ENCODE measurements around the gene PRLH. TPM values are rescaled to one million over a fixed set of nuclear protein-coding genes. Genes with fewer than 3 reads are reported as not detected.
A peak's percentile ranks its signal among the peaks of the same experiment; 100 is the strongest.

Gene PRLH
- total RNA-seq, 5 donors from 2014 or later (not counting 1 experiment from before 2014, with no cell fraction given), result not detected

GRCh38 chr2:237525559-237526157, 40.7 kb upstream of the PRLH start:
- H3K4me3 Mint-ChIP-seq, result no peak overlapping the region
- H3K9me3 Mint-ChIP-seq, result no peaks in the 10 kb centered on the region
- no peaks in the 10 kb centered on the region for H3K4me1 ChIP-seq (ENCODE audit: control insufficient read depth in 1 of 2, extremely low read depth in 1 of 2, insufficient read depth in 2 of 2, low read length in 2 of 2)
- no peaks in the 10 kb centered on the region for H3K27me3 Mint-ChIP-seq
- H3K27ac Mint-ChIP-seq, result no peak overlapping the region
- H3K27me3 ChIP-seq (replicated peaks in 1 of 2; ENCODE audit: control insufficient read depth in 2 of 2, extremely low read depth in 1 of 2, insufficient read depth in 2 of 2, low read length in 1 of 2), result peaks cover 0 to 5% of the 10 kb centered on the region in 2 experiments
- CTCF ChIA-PET, result no interaction called here
- no peaks in the 10 kb centered on the region for H3K4me1 Mint-ChIP-seq
- H3K27ac ChIP-seq (ENCODE audit: low read length), result no peak overlapping the region
- DNase-seq (no peak), ATAC-seq (replicated peaks in 1 of 4) (no peak)
- POLR2A ChIA-PET, result no interaction called here
- WGBS (ENCODE audit: insufficient coverage), result 90% methylated on average over 17 of the region's 17 CpGs
- H3K9me3 ChIP-seq, result no peaks in the 10 kb centered on the region
- H3K4me3 ChIP-seq (ENCODE audit: control insufficient read depth in 1 of 2, extremely low read depth in 1 of 2, low read length in 1 of 2), result no peak overlapping the region
- no peaks in the 10 kb centered on the region for H3K36me3 ChIP-seq (ENCODE audit: control insufficient read depth in 2 of 2, extremely low read depth in 1 of 2, insufficient read depth in 1 of 2, low read length in 1 of 2)
- H3K36me3 Mint-ChIP-seq, result no peaks in the 10 kb centered on the region

DNA sequence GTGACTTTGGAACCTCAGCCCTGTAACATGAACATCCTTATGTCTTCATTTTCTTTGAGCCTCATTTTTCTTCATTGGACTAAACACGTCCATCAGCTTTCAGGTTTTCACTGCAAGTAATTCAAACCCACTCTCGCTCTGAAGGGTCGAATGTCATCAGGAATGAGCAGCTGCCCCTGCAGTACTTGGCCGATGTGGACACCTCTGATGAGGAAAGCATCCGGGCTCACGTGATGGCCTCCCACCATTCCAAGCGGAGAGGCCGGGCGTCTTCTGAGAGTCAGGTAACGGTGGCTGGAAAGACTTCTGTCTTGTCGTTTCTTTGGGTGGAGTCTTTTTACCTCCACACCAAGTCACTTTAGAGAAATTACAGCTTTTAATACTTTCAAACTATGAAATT, 39.1 kb upstream of the PRLH start:
- H3K4me1 ChIP-seq (ENCODE audit: control insufficient read depth in 1 of 2, extremely low read depth in 1 of 2, insufficient read depth in 2 of 2, low read length in 2 of 2), result no peaks in the 10 kb centered on the region
- no peaks in the 10 kb centered on the region for H3K36me3 Mint-ChIP-seq
- peaks cover 0 to 5% of the 10 kb centered on the region in 2 experiments for H3K27me3 ChIP-seq (replicated peaks in 1 of 2; ENCODE audit: control insufficient read depth in 2 of 2, extremely low read depth in 1 of 2, insufficient read depth in 2 of 2, low read length in 1 of 2)
- ChIA-PET CTCF (no interaction called here), POLR2A (no interaction called here)
- DNase-seq (no peak), ATAC-seq (replicated peaks in 1 of 4) (no peak)
- H3K27ac ChIP-seq (ENCODE audit: low read length), result no peak overlapping the region
- no peaks in the 10 kb centered on the region for H3K4me1 Mint-ChIP-seq
- no peaks in the 10 kb centered on the region for H3K9me3 ChIP-seq
- H3K4me3 ChIP-seq (ENCODE audit: control insufficient read depth in 1 of 2, extremely low read depth in 1 of 2, low read length in 1 of 2), result no peak overlapping the region
- no peaks in the 10 kb centered on the region for H3K27me3 Mint-ChIP-seq
- H3K4me3 Mint-ChIP-seq, result no peak overlapping the region
- WGBS (ENCODE audit: insufficient coverage), result 89% methylated on average over 8 of the region's 11 CpGs
- no peaks in the 10 kb centered on the region for H3K9me3 Mint-ChIP-seq
- no peaks in the 10 kb centered on the region for H3K36me3 ChIP-seq (ENCODE audit: control insufficient read depth in 2 of 2, extremely low read depth in 1 of 2, insufficient read depth in 1 of 2, low read length in 1 of 2)
- H3K27ac Mint-ChIP-seq, result no peak overlapping the region

GRCh38 chr2:237527766-237528165, 38.6 kb upstream of the PRLH start:
- Histone ChIP-seq H3K27ac (ENCODE audit: low read length) (no peak overlapping the region), H3K9me3 (no peaks in the 10 kb centered on the region), H3K4me3 (ENCODE audit: control insufficient read depth in 1 of 2, extremely low read depth in 1 of 2, low read length in 1 of 2) (no peak overlapping the region), H3K36me3 (ENCODE audit: control insufficient read depth in 2 of 2, extremely low read depth in 1 of 2, insufficient read depth in 1 of 2, low read length in 1 of 2) (no peaks in the 10 kb centered on the region), H3K4me1 (ENCODE audit: control insufficient read depth in 1 of 2, extremely low read depth in 1 of 2, insufficient read depth in 2 of 2, low read length in 2 of 2) (no peaks in the 10 kb centered on the region), H3K27me3 (replicated peaks in 1 of 2; ENCODE audit: control insufficient read depth in 2 of 2, extremely low read depth in 1 of 2, insufficient read depth in 2 of 2, low read length in 1 of 2) (peaks cover 0 to 5% of the 10 kb centered on the region in 2 experiments)
- no peak overlapping the region for H3K4me3 Mint-ChIP-seq
- ChIA-PET POLR2A (no interaction called here), CTCF (no interaction called here)
- H3K27ac Mint-ChIP-seq, result no peak overlapping the region
- H3K9me3 Mint-ChIP-seq, result no peaks in the 10 kb centered on the region
- ATAC-seq (replicated peaks in 1 of 4) (no peak), DNase-seq (no peak)
- H3K27me3 Mint-ChIP-seq, result no peaks in the 10 kb centered on the region
- H3K4me1 Mint-ChIP-seq, result no peaks in the 10 kb centered on the region
- WGBS (ENCODE audit: insufficient coverage), result 100% methylated on average over 2 of the region's 5 CpGs
- H3K36me3 Mint-ChIP-seq, result no peaks in the 10 kb centered on the region

DNA sequence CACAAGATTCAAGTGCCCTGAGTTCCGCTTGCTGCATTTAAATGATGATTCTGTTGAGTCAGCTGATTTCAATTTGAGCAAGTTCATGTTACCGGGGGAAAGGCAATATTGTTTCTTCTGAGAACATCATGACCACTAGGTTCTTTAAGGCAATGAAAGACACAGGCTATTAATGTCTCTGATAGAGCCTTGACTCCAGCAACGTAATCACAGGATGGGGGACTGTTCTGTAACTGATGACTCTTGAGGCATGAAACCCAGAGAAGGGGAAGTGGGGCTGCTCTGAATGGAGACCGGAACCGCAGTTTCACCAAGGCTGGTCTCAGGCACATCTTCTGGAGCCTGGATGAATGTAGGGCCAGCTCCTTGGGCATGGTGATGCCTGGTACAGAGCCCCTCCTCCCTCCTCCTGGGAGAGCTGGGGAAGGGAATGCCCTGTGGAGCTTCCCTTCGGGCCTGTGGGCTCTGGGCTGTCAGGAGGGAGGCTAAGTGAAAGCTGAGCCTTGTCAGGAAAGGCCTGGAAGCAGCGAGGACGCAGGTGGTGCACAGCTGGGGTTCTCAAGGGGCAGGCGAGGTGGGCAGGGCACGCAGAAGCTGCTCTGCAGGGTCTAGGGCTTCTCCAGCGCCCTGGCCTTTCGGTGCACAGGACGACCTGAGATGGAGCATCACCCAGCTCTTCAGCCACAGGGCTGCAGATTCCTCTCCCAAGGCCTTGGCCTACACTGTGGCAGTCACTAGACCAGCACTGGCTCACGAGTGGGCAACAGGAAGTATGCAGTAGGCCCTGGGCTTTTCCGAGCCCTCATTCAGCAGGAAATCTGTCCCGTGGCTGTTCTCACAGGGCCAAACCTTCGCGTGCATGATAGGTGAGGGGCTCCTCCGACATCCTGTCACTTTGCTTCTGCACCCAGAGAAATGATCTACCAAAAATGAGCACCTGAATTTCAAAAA, 36.6 kb upstream of the PRLH start:
- H3K27me3 Mint-ChIP-seq, result no peaks in the 10 kb centered on the region
- Histone ChIP-seq H3K4me1 (ENCODE audit: control insufficient read depth in 1 of 2, extremely low read depth in 1 of 2, insufficient read depth in 2 of 2, low read length in 2 of 2) (no peaks in the 10 kb centered on the region), H3K27ac (ENCODE audit: low read length) (no peak overlapping the region), H3K27me3 (replicated peaks in 1 of 2; ENCODE audit: control insufficient read depth in 2 of 2, extremely low read depth in 1 of 2, insufficient read depth in 2 of 2, low read length in 1 of 2) (peaks cover 0 to 5% of the 10 kb centered on the region in 2 experiments), H3K9me3 (no peaks in the 10 kb centered on the region), H3K36me3 (ENCODE audit: control insufficient read depth in 2 of 2, extremely low read depth in 1 of 2, insufficient read depth in 1 of 2, low read length in 1 of 2) (no peaks in the 10 kb centered on the region), H3K4me3 (ENCODE audit: control insufficient read depth in 1 of 2, extremely low read depth in 1 of 2, low read length in 1 of 2) (no peak overlapping the region)
- peak overlapping the region in 1 of 2 donors; percentile 39 for H3K27ac Mint-ChIP-seq
- ChIA-PET CTCF (no interaction called here), POLR2A (no interaction called here)
- WGBS (ENCODE audit: insufficient coverage), result 87% methylated on average over 16 of the region's 19 CpGs
- no peak for DNase-seq
- no peaks in the 10 kb centered on the region for H3K4me1 Mint-ChIP-seq
- no peak overlapping the region for H3K4me3 Mint-ChIP-seq
- no peaks in the 10 kb centered on the region for H3K36me3 Mint-ChIP-seq
- no peak for ATAC-seq (replicated peaks in 1 of 4)
- no peaks in the 10 kb centered on the region for H3K9me3 Mint-ChIP-seq

GRCh38 chr2:237530472-237531433, 35.6 kb upstream of the PRLH start:
- Mint-ChIP-seq H3K4me1 (no peaks in the 10 kb centered on the region), H3K36me3 (no peaks in the 10 kb centered on the region), H3K27me3 (no peaks in the 10 kb centered on the region), H3K27ac (peak overlapping the region in 1 of 2 donors; percentile 39), H3K4me3 (no peak overlapping the region), H3K9me3 (no peaks in the 10 kb centered on the region)
- ATAC-seq (replicated peaks in 1 of 4) (no peak), DNase-seq (no peak)
- H3K4me1 ChIP-seq (ENCODE audit: control insufficient read depth in 1 of 2, extremely low read depth in 1 of 2, insufficient read depth in 2 of 2, low read length in 2 of 2), result no peaks in the 10 kb centered on the region
- H3K27ac ChIP-seq (ENCODE audit: low read length), result no peak overlapping the region
- no peaks in the 10 kb centered on the region for H3K9me3 ChIP-seq
- CTCF ChIA-PET, result no interaction called here
- 90% methylated on average over 10 of the region's 12 CpGs for WGBS (ENCODE audit: insufficient coverage)
- peaks cover 0 to 2% of the 10 kb centered on the region in 2 experiments for H3K27me3 ChIP-seq (replicated peaks in 1 of 2; ENCODE audit: control insufficient read depth in 2 of 2, extremely low read depth in 1 of 2, insufficient read depth in 2 of 2, low read length in 1 of 2)
- POLR2A ChIA-PET, result no interaction called here
- H3K4me3 ChIP-seq (ENCODE audit: control insufficient read depth in 1 of 2, extremely low read depth in 1 of 2, low read length in 1 of 2), result no peak overlapping the region
- H3K36me3 ChIP-seq (ENCODE audit: control insufficient read depth in 2 of 2, extremely low read depth in 1 of 2, insufficient read depth in 1 of 2, low read length in 1 of 2), result no peaks in the 10 kb centered on the region

DNA sequence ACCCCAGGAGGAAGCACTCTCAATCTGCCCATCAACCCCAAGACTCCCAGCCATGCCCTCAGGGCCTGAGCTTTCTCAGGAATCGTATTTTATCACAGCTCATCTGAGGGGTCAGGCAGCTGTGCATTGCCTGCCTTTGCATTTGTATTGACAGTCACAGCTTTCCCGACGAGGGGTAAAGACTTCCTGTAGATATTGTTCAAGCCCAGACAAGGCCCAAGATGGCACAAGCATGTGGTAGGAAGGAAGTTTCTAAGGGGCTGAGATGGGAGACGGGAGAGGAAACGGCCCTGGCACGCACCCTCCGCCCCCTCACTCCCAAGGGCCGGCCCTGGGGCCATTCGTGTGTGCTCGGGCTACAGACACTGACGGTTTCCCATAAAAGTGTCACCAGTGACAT, 34.2 kb upstream of the PRLH start:
- Mint-ChIP-seq H3K36me3 (no peaks in the 10 kb centered on the region), H3K27me3 (no peaks in the 10 kb centered on the region), H3K27ac (no peak overlapping the region), H3K4me1 (no peaks in the 10 kb centered on the region), H3K4me3 (no peak overlapping the region), H3K9me3 (no peaks in the 10 kb centered on the region)
- Histone ChIP-seq H3K9me3 (no peaks in the 10 kb centered on the region), H3K27me3 (replicated peaks in 1 of 2; ENCODE audit: control insufficient read depth in 2 of 2, extremely low read depth in 1 of 2, insufficient read depth in 2 of 2, low read length in 1 of 2) (peaks cover 0 to 14% of the 10 kb centered on the region in 2 experiments), H3K4me3 (ENCODE audit: control insufficient read depth in 1 of 2, extremely low read depth in 1 of 2, low read length in 1 of 2) (no peak overlapping the region), H3K36me3 (ENCODE audit: control insufficient read depth in 2 of 2, extremely low read depth in 1 of 2, insufficient read depth in 1 of 2, low read length in 1 of 2) (no peaks in the 10 kb centered on the region), H3K4me1 (ENCODE audit: control insufficient read depth in 1 of 2, extremely low read depth in 1 of 2, insufficient read depth in 2 of 2, low read length in 2 of 2) (no peaks in the 10 kb centered on the region), H3K27ac (ENCODE audit: low read length) (no peak overlapping the region)
- 72% methylated on average over 4 of the region's 11 CpGs for WGBS (ENCODE audit: insufficient coverage)
- ChIA-PET CTCF (no interaction called here), POLR2A (interaction anchor here in 1 of 2 donors (1.0 kb wide), 1 partner anchor 53 kb away, joined by 3 read pairs; no protein-coding TSS in a partner anchor)
- DNase-seq (no peak), ATAC-seq (replicated peaks in 1 of 4) (no peak)
